Measurements from ENCODE around the gene KIF26B. TPM values are rescaled to one million over a fixed set of nuclear protein-coding genes. Genes with fewer than 3 reads are reported as not detected.

KIF26B gene
- total RNA-seq, 1 experiment from 2014 or later, result 1.2 TPM

DNA sequence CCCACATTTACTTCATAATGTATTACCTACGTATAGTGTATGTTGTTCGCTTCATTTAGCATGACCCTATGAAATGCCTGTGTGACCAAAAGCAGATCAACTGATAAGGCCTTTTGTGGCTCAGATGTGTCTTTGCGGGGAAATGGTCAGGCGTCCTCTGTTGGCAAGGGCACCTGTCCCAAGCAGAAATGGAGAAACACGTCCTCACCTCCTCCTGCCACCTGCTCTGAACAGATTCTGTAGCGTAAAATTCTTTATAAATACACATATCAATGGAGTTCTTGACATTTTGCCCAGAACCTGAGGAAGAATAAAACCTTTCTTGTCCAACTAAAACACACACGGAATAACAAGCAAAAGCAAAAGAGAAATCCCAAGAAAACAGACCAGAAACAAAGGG is 417.9 kb downstream of the KIF26B start:
- Mint-ChIP-seq H3K4me1 (no peaks in the 10 kb centered on the region), H3K36me3 (no peaks in the 10 kb centered on the region), H3K27ac (no peak overlapping the region), H3K4me3 (no peak overlapping the region), H3K9me3 (no peaks in the 10 kb centered on the region), H3K27me3 (ENCODE audit: low read depth) (no peaks in the 10 kb centered on the region)
- ATAC-seq (no peak), DNase-seq (ENCODE audit: low spot score) (no peak)
- TF ChIP-seq TEAD1 (CRISPR knock-in tag; IDR thresholded peaks at IDR 0.05), result no peak
- TF ChIP-seq GABPB1 (CRISPR knock-in tag; IDR thresholded peaks at IDR 0.05), result no peak
- TF ChIP-seq, protein P1, sequence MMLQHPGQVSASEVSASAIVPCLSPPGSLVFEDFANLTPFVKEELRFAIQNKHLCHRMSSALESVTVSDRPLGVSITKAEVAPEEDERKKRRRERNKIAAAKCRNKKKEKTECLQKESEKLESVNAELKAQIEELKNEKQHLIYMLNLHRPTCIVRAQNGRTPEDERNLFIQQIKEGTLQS (CRISPR knock-in tag; conservative IDR thresholded peaks at IDR 0.05), result no peak
- TF ChIP-seq, protein P2, sequence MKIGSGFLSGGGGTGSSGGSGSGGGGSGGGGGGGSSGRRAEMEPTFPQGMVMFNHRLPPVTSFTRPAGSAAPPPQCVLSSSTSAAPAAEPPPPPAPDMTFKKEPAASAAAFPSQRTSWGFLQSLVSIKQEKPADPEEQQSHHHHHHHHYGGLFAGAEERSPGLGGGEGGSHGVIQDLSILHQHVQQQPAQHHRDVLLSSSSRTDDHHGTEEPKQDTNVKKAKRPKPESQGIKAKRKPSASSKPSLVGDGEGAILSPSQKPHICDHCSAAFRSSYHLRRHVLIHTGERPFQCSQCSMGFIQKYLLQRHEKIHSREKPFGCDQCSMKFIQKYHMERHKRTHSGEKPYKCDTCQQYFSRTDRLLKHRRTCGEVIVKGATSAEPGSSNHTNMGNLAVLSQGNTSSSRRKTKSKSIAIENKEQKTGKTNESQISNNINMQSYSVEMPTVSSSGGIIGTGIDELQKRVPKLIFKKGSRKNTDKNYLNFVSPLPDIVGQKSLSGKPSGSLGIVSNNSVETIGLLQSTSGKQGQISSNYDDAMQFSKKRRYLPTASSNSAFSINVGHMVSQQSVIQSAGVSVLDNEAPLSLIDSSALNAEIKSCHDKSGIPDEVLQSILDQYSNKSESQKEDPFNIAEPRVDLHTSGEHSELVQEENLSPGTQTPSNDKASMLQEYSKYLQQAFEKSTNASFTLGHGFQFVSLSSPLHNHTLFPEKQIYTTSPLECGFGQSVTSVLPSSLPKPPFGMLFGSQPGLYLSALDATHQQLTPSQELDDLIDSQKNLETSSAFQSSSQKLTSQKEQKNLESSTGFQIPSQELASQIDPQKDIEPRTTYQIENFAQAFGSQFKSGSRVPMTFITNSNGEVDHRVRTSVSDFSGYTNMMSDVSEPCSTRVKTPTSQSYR (CRISPR knock-in tag; IDR thresholded peaks at IDR 0.05), result no peak
- no peak for TF ChIP-seq NR2C2 (CRISPR knock-in tag; IDR thresholded peaks at IDR 0.05)
- no peak for TF ChIP-seq ZNF396 (CRISPR knock-in tag; IDR thresholded peaks at IDR 0.05; ENCODE audit: borderline replicate concordance)
- POLR2A ChIA-PET, result no interaction called here
- CTCF ChIA-PET, result no interaction called here

DNA sequence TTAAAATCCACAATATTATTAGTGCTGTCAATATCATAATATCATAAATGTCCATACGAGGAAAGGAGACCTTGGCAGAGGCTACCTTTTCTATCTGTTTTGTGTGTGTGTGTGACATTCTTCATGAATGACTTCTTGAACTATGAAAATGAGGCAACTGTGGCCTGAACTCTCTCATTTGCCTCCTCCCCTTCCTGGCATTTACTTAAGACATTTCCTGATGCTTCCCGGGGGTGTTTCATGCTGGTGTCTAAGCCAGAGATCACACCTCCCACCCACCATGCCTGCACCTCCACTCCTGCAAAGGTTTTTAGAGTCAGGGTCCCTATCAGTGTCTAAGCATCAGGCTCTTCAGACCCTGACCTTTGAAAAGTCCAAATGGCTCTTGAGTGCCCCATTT is 420.9 kb downstream of the KIF26B start:
- no peak for TF ChIP-seq OVOL2 (CRISPR knock-in tag; IDR thresholded peaks at IDR 0.05; ENCODE audit: borderline replicate concordance)
- TF ChIP-seq, protein P3, sequence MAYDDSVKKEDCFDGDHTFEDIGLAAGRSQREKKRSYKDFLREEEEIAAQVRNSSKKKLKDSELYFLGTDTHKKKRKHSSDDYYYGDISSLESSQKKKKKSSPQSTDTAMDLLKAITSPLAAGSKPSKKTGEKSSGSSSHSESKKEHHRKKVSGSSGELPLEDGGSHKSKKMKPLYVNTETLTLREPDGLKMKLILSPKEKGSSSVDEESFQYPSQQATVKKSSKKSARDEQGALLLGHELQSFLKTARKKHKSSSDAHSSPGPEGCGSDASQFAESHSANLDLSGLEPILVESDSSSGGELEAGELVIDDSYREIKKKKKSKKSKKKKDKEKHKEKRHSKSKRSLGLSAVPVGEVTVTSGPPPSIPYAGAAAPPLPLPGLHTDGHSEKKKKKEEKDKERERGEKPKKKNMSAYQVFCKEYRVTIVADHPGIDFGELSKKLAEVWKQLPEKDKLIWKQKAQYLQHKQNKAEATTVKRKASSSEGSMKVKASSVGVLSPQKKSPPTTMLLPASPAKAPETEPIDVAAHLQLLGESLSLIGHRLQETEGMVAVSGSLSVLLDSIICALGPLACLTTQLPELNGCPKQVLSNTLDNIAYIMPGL (CRISPR knock-in tag; IDR thresholded peaks at IDR 0.05), result no peak
- TF ChIP-seq, protein P4, sequence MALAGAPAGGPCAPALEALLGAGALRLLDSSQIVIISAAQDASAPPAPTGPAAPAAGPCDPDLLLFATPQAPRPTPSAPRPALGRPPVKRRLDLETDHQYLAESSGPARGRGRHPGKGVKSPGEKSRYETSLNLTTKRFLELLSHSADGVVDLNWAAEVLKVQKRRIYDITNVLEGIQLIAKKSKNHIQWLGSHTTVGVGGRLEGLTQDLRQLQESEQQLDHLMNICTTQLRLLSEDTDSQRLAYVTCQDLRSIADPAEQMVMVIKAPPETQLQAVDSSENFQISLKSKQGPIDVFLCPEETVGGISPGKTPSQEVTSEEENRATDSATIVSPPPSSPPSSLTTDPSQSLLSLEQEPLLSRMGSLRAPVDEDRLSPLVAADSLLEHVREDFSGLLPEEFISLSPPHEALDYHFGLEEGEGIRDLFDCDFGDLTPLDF (CRISPR knock-in tag; IDR thresholded peaks at IDR 0.05), result no peak
- no peak for TF ChIP-seq ZNF317 (CRISPR knock-in tag; IDR thresholded peaks at IDR 0.05; ENCODE audit: borderline replicate concordance, low read depth)
- TF ChIP-seq FOXP1 (CRISPR knock-in tag; IDR thresholded peaks at IDR 0.05; ENCODE audit: borderline replicate concordance), result no peak
- TF ChIP-seq, protein P5, sequence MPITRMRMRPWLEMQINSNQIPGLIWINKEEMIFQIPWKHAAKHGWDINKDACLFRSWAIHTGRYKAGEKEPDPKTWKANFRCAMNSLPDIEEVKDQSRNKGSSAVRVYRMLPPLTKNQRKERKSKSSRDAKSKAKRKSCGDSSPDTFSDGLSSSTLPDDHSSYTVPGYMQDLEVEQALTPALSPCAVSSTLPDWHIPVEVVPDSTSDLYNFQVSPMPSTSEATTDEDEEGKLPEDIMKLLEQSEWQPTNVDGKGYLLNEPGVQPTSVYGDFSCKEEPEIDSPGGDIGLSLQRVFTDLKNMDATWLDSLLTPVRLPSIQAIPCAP (CRISPR knock-in tag; IDR thresholded peaks at IDR 0.05), result no peak
- Mint-ChIP-seq H3K4me1 (no peaks in the 10 kb centered on the region), H3K9me3 (no peaks in the 10 kb centered on the region), H3K27me3 (ENCODE audit: low read depth) (no peaks in the 10 kb centered on the region), H3K4me3 (no peak overlapping the region), H3K27ac (no peak overlapping the region), H3K36me3 (no peaks in the 10 kb centered on the region)
- no peak for ATAC-seq
- ChIA-PET CTCF (no interaction called here), POLR2A (no interaction called here)
- DNase-seq (ENCODE audit: low spot score), result no peak

DNA sequence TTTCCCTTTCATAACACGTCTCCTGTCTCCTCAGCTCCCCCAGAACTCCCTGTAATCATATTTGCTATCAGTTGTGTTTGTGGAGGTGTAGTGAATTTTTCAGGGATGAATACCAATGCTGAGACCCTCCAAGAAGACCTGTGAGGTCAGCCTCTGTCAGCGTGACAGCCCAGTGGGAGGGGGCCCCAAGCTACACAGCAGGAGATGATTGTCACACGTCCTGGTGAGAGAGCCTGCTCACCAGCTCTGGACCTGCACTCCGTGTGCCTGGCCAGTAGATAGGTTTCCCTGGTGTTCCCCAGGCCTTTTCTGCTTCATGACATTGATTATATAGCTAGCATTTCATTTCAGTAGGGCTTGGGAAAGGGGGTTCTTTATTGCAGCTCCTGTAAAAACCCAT is 421.5 kb downstream of the KIF26B start:
- no peak overlapping the region for H3K27ac Mint-ChIP-seq
- CTCF ChIA-PET, result no interaction called here
- no peaks in the 10 kb centered on the region for H3K36me3 Mint-ChIP-seq
- H3K4me1 Mint-ChIP-seq, result no peaks in the 10 kb centered on the region
- POLR2A ChIA-PET, result no interaction called here
- no peak overlapping the region for H3K4me3 Mint-ChIP-seq
- no peaks in the 10 kb centered on the region for H3K9me3 Mint-ChIP-seq
- no peak for DNase-seq (ENCODE audit: low spot score)
- no peak for ATAC-seq
- no peaks in the 10 kb centered on the region for H3K27me3 Mint-ChIP-seq (ENCODE audit: low read depth)
- TF ChIP-seq SMAD3 (CRISPR knock-in tag; IDR thresholded peaks at IDR 0.05; ENCODE audit: borderline replicate concordance) (no peak), ESRRA (CRISPR knock-in tag; IDR thresholded peaks at IDR 0.05; ENCODE audit: borderline replicate concordance) (no peak), ZNF423 (CRISPR knock-in tag; IDR thresholded peaks at IDR 0.05) (no peak), SOX15 (CRISPR knock-in tag; IDR thresholded peaks at IDR 0.05) (no peak), GTF2I (CRISPR knock-in tag; conservative IDR thresholded peaks at IDR 0.05) (no peak), NFYB (CRISPR knock-in tag; conservative IDR thresholded peaks at IDR 0.05; ENCODE audit: low read depth) (no peak), HMGA2 (CRISPR knock-in tag; IDR thresholded peaks at IDR 0.05) (no peak), JUN (CRISPR knock-in tag; IDR thresholded peaks at IDR 0.05) (no peak)
- TF ChIP-seq, protein P6, sequence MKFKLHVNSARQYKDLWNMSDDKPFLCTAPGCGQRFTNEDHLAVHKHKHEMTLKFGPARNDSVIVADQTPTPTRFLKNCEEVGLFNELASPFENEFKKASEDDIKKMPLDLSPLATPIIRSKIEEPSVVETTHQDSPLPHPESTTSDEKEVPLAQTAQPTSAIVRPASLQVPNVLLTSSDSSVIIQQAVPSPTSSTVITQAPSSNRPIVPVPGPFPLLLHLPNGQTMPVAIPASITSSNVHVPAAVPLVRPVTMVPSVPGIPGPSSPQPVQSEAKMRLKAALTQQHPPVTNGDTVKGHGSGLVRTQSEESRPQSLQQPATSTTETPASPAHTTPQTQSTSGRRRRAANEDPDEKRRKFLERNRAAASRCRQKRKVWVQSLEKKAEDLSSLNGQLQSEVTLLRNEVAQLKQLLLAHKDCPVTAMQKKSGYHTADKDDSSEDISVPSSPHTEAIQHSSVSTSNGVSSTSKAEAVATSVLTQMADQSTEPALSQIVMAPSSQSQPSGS (CRISPR knock-in tag; IDR thresholded peaks at IDR 0.05; ENCODE audit: borderline replicate concordance, low read depth), result no peak
- TF ChIP-seq, protein P7, sequence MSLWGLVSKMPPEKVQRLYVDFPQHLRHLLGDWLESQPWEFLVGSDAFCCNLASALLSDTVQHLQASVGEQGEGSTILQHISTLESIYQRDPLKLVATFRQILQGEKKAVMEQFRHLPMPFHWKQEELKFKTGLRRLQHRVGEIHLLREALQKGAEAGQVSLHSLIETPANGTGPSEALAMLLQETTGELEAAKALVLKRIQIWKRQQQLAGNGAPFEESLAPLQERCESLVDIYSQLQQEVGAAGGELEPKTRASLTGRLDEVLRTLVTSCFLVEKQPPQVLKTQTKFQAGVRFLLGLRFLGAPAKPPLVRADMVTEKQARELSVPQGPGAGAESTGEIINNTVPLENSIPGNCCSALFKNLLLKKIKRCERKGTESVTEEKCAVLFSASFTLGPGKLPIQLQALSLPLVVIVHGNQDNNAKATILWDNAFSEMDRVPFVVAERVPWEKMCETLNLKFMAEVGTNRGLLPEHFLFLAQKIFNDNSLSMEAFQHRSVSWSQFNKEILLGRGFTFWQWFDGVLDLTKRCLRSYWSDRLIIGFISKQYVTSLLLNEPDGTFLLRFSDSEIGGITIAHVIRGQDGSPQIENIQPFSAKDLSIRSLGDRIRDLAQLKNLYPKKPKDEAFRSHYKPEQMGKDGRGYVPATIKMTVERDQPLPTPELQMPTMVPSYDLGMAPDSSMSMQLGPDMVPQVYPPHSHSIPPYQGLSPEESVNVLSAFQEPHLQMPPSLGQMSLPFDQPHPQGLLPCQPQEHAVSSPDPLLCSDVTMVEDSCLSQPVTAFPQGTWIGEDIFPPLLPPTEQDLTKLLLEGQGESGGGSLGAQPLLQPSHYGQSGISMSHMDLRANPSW (CRISPR knock-in tag; conservative IDR thresholded peaks at IDR 0.05; ENCODE audit: low read depth), result no peak
- TF ChIP-seq, protein P5 (CRISPR knock-in tag; IDR thresholded peaks at IDR 0.05), result no peak
